Measurements from ENCODE around the gene TMEM170B.

Gene TMEM170B

GRCh38 chr6:11586117-11586516 is 48.6 kb downstream of the TMEM170B start:
- TF ChIP-seq EGR1 (IDR thresholded peaks at IDR 0.05) (no peak), CREB1 (IDR thresholded peaks at IDR 0.05; ENCODE audit: low read depth) (no peak), TAF1 (IDR thresholded peaks at IDR 0.05; ENCODE audit: low read depth) (no peak)

DNA sequence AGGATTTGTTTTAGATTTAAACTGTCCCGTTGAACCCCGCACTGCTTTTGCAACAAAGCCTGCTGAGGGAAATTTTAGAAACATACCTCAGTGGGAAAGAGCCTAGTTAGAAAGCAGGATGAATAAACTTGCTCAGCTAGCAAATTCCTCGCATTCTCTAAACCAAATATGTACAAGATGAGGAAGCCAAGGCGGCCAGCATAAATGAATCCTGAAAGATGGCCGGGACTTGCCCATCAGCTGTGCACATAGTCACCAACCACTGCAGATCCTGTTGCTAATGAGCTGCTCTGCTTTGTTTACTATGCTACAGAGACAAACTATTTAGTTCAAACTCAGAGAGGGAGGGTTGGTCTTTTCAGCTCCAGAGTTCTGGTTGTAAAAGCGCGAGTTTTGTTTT is 49.0 kb downstream of the TMEM170B start:
- TF ChIP-seq EP300 (IDR thresholded peaks at IDR 0.05; ENCODE audit: borderline replicate concordance) (0 out of 2 replicates have a peak, but pooled peaks have one; percentile 32), EGR1 (IDR thresholded peaks at IDR 0.05) (no peak), REST (IDR thresholded peaks at IDR 0.05; ENCODE audit: low read depth) (no peak), TCF12 (IDR thresholded peaks at IDR 0.05; ENCODE audit: low read depth) (no peak; the same call in 1 of the 2 replicates), NFIC (IDR thresholded peaks at IDR 0.05) (0 out of 2 replicates have a peak, but pooled peaks have one; percentile 11), YY1 (IDR thresholded peaks at IDR 0.05; ENCODE audit: low read depth) (peak; percentile 37; the same call in 1 of the 2 replicates), CEBPB (IDR thresholded peaks at IDR 0.05) (no peak), RAD21 (IDR thresholded peaks at IDR 0.05; ENCODE audit: low read depth) (0 out of 2 replicates have a peak, but pooled peaks have one; percentile 9), TEAD4 (IDR thresholded peaks at IDR 0.05) (peak; percentile 90), FOXM1 (IDR thresholded peaks at IDR 0.05; ENCODE audit: borderline replicate concordance, low read depth) (peak; percentile 32; the same call in 1 of the 2 replicates)
- TF ChIP-seq, protein P1, sequence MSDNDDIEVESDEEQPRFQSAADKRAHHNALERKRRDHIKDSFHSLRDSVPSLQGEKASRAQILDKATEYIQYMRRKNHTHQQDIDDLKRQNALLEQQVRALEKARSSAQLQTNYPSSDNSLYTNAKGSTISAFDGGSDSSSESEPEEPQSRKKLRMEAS (IDR thresholded peaks at IDR 0.05) = no peak; the same call in none of the 2 replicates

DNA sequence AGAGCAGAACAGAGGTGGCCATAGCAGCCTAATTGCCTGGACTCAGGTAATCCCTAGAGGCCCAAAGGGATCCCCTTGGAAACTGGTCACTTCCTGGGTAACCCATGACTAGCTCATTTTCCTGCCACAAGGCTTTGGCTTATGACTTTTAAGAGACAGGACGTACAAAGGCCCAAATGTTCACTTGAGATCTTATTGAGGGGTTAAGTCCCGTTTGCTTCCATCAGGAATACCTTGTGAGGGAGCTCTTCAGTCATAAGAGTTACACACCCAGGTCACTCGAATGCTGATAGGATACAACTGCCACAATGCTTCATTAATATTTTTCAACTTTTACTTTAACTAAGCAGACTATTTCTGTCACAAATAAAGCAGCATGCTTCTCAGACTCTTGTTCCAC is 51.7 kb downstream of the TMEM170B start:
- TF ChIP-seq CEBPB (IDR thresholded peaks at IDR 0.05) (no peak), RAD21 (IDR thresholded peaks at IDR 0.05; ENCODE audit: low read depth) (peak; percentile 10; the same call in 1 of the 2 replicates), EGR1 (IDR thresholded peaks at IDR 0.05) (no peak)

- TF ChIP-seq TEAD4 (IDR thresholded peaks at IDR 0.05) (no peak), YY1 (IDR thresholded peaks at IDR 0.05; ENCODE audit: low read depth) (no peak), CEBPB (IDR thresholded peaks at IDR 0.05) (no peak), TCF12 (IDR thresholded peaks at IDR 0.05; ENCODE audit: low read depth) (no peak), ZBTB7A (IDR thresholded peaks at IDR 0.05; ENCODE audit: low read depth) (no peak), REST (IDR thresholded peaks at IDR 0.05; ENCODE audit: low read depth) (no peak), RAD21 (IDR thresholded peaks at IDR 0.05; ENCODE audit: low read depth) (no peak), EP300 (IDR thresholded peaks at IDR 0.05; ENCODE audit: borderline replicate concordance) (no peak), TAF1 (IDR thresholded peaks at IDR 0.05; ENCODE audit: low read depth) (no peak), CREB1 (IDR thresholded peaks at IDR 0.05; ENCODE audit: low read depth) (no peak), NFIC (IDR thresholded peaks at IDR 0.05) (no peak), EGR1 (IDR thresholded peaks at IDR 0.05) (no peak), FOXM1 (IDR thresholded peaks at IDR 0.05; ENCODE audit: borderline replicate concordance, low read depth) (no peak)
- TF ChIP-seq, protein P1 (IDR thresholded peaks at IDR 0.05) = no peak
- TF ChIP-seq, protein P2, sequence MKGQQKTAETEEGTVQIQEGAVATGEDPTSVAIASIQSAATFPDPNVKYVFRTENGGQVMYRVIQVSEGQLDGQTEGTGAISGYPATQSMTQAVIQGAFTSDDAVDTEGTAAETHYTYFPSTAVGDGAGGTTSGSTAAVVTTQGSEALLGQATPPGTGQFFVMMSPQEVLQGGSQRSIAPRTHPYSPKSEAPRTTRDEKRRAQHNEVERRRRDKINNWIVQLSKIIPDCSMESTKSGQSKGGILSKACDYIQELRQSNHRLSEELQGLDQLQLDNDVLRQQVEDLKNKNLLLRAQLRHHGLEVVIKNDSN (IDR thresholded peaks at IDR 0.05) = no peak
Observed at GRCh38 chr6:11592294-11592906, 54.9 kb downstream of the TMEM170B start.

GRCh38 chr6:11593096-11593495 is 55.5 kb downstream of the TMEM170B start:
- TF ChIP-seq CREB1 (IDR thresholded peaks at IDR 0.05; ENCODE audit: low read depth) (no peak), RAD21 (IDR thresholded peaks at IDR 0.05; ENCODE audit: low read depth) (no peak), TAF1 (IDR thresholded peaks at IDR 0.05; ENCODE audit: low read depth) (no peak), ZBTB7A (IDR thresholded peaks at IDR 0.05; ENCODE audit: low read depth) (no peak)

DNA sequence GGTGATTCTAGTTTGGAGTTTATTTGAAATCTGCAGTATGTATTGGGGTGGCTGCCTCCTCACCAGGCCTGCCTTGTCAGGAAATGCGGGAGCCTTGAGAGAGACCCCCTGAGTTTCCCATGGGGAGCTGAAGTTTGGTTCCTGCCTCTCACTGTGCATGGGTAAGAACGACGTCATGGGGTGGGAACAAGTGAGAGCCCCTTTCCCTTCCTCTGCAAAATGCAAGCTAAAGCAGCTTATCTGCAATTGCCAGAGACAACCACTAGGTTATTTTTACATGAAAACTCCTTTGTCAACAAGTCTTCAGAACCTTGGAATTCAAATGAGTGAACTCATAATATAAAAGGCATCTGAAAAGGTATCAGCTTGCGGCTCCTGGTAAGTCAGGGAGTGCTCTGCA is 58.4 kb downstream of the TMEM170B start:
- TF ChIP-seq TEAD4 (IDR thresholded peaks at IDR 0.05) (no peak), EGR1 (IDR thresholded peaks at IDR 0.05) (no peak), CEBPB (IDR thresholded peaks at IDR 0.05) (no peak), YY1 (IDR thresholded peaks at IDR 0.05; ENCODE audit: low read depth) (no peak)
- TF ChIP-seq, protein P2 (IDR thresholded peaks at IDR 0.05) = no peak

Measured in Ishikawa (cell line).